ENCODE measurements around the gene ERN1.

- TF ChIP-seq CTCF (optimal IDR thresholded peaks at IDR 0.05 in 1 of 3, IDR thresholded peaks at IDR 0.05 in 1 of 3, conservative IDR thresholded peaks at IDR 0.05 in 1 of 3; ENCODE audit: extremely low read depth in 1 of 3, insufficient read depth in 2 of 3, low read length in 3 of 3) (no peak), EZH2 (IDR thresholded peaks at IDR 0.05; ENCODE audit: low read length) (no peak)
These were observed 16.6 kb upstream of the ERN1 start for GRCh38 chr17:64146418-64147109.
